ENCODE results near the gene PAK2. TPM values are rescaled to one million over a fixed set of nuclear protein-coding genes. Genes with fewer than 3 reads are reported as not detected.
"Not testable (repeated sequence)": the region's sequence is repeated elsewhere in the genome, so short reads cannot be mapped to it uniquely, and the experiment has no call there.

The PAK2 gene
- total RNA-seq, 1 donor from 2014 or later, result 99.6 TPM

DNA sequence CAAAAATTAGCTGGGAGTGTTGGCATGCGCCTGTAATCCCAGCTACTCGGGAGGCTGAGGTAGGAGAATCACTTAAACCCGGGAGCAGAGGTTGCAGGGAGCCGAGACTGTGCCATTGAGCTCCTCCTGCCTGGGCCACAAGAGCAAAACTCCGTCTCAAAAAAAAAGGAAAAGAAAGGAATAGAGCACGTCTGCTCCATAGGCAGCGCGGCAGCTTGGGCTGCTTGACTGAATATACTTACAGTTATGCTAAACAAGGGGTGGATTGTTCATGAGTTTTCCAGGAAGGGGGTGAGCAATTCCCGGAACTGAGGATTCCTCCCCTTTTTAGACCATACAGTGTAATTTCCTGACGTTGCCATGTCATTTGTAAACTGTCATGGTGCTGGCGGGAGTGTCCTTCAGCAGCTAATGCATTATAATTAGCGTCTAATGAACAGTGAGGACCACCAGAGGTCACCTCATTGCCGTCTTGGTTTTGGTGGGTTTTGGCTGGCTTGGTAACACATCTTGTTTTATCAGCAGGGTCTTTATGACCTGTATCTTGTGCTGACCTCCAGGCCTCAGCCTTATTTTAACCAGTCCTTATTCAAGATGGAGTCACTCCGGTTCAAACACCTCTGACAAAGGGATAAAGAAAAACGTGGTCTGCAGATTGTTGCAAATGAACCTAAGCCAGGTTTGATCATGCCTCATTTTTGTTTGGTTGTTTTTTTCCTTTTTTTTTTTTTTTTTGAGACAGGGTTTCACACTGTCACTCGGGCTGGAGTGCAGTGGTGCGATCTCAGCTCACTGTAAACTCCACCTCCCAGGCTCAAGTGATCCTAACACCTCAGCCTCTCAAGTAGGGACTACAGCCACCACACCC is 103.1 kb downstream of the PAK2 start:
- intact Hi-C loops (cut with micrococcal nuclease), result no loop called here

DNA sequence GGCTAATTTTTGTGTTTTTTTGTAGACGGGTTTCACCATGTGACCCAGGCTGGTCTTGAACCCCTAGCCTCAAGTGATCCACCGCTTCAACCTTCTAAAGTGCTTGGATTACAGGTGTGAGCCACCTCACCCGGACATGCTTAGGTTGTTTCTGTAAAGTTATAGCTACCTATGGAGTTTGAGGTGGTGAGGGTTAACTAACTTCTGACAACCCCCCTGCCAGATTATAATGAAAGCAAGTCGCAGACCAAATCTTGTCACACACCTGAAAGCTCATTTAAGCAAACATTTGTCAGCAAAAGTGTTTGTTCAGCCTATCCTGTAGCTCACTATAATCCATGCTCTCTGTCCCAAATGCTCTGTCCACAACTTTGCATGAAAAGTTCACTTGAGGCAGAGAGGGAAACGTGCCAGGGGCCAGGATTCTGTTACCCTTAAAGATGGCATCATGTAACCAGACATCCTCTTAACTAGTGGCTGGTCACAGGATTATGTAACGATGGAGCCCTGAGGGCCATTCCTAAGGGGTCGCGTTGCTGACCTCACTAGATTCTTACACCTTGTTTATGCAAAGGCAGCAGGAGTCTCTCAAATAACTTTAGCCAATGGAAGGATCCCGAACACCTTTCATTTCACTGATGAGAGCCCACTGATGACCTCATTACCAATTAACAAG is 103.9 kb downstream of the PAK2 start:
- intact Hi-C loops (cut with micrococcal nuclease), result no loop called here

DNA sequence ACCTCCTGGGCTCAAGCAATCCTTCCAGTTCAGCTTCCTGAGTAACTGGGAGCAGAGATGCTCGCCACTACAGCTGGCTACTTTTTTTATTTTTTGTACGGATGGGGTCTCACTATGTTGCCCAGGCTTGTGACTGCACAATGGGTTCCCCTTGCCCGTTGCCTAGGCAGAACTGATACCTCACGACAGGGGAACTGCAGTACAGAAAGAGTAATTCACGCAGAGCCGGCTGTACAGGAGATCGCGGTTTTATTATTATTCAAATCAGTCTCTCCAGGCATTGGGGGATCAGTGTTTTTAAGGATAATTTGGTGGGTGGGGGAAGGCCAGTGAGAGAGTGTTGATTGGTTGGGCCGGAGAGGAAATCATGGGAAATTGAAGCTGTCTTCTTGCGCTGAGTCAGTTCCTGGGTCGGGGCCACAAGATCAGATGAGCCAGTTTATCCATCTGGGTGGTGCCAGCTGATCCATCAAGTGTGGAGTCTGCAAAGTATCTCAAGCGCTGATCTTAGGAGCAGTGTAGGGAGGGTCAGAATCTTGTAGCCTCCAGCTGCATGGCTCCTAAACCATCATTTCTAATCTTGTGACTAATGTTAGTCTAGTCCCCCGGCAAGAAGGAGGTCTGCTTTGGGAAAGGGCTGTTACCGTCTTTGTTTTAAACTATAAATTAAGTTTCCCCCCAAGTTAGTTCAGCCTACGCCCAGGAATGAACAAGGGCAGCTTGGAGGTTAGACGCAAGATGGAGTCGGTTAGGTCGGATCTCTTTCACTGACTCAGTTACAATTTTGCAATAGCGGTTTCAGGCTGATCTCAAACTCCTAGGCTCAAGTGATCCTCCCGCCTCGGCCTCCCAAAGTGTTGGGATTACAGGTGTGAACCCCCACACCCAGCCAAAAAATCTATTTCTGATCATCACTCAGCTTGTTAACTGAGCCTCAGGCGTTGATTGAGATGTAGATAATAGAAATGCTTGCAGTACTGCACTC is 104.9 kb downstream of the PAK2 start:
- intact Hi-C loops (cut with micrococcal nuclease), result not testable (repeated sequence)

DNA sequence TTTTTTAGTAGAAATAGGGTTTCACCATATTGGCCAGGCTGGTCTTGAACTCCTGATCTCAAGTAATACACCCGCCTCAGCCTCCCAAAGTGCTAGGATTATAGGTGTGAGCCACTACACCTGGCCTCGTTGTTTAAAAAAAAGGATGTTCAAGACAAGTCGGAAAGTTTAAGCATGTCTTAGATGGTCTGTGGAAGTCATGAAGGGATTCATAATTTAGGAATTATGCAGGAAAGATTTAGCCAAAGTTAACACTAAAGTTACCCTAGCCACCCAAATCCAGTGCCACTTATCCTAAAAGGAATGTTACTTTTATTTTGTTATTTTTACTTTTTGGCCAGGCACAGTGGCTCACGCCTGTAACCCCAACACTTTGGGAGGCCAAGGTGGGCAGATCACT is 108.7 kb downstream of the PAK2 start:
- intact Hi-C loops (cut with micrococcal nuclease), result not testable (repeated sequence)

DNA sequence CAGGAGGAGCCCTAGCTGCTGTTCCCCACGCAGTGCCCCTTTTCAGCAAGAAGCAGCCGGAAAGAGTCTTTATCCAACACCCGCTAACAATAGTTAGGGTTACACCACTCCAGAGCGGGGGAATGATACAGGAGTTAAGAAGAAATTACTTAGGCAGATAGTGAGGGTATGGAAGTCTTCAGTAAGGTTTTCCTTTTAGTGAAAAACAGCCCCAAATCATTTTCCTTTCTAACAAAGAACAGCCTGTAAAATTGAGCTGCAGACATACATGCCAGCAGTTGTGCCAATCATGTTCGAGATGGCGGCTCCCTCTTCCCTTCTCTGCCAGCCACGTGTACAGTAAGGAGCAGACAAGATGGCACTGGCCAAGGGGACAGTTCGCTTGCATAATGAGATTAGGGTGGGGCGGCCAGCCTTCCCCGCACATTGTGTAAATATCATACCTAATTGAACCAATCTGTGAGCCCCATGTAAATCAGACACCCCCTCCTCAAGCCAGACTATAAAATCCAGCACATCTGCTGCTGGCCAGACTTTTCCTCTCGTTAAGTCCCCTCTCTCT is 109.6 kb downstream of the PAK2 start:
- intact Hi-C loops (cut with micrococcal nuclease), result no loop called here

DNA sequence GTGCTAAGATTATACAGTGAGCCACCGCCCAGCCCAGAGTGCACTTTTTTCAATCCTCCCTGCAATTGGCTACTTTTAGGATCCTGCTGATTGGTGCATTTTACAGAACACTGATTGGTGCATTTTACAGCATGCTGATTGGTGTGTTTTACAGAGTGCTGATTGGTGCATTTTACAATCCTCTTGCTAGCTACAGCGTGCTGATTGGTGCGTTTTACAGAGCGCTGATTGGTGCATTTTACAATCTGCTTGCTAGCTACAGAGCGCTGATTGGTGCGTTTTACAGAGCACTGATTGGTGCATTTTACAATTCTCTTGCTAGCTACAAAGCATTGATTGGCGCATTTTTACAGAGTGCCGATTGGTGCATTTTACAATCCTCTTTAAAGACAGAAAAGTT is 123.3 kb downstream of the PAK2 start:
- intact Hi-C loops (cut with micrococcal nuclease), result not testable (repeated sequence)

DNA sequence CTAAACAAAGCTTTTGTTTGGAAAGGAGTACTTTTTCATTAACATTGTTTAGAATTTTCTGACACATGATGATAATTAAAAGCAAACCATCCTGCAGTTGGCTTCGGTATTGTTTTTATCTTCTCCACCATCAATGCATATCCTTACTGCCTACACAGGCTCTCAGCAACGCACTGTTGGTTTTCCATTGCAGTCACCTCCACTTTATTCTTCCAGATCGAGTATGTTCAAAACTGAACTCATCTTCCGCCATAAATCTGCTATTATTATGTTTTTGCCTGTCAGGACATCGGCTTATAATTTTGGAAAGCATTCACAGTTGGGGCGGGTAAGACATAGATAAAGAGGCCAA is 127.5 kb downstream of the PAK2 start:
- intact Hi-C loops (cut with micrococcal nuclease), result loop anchor here (1.0 to 2.0 kb wide), 4 partner anchors 75 to 338 kb away; partner anchors contain the start of genes CEP19, NCBP2, PAK2 and PIGX

DNA sequence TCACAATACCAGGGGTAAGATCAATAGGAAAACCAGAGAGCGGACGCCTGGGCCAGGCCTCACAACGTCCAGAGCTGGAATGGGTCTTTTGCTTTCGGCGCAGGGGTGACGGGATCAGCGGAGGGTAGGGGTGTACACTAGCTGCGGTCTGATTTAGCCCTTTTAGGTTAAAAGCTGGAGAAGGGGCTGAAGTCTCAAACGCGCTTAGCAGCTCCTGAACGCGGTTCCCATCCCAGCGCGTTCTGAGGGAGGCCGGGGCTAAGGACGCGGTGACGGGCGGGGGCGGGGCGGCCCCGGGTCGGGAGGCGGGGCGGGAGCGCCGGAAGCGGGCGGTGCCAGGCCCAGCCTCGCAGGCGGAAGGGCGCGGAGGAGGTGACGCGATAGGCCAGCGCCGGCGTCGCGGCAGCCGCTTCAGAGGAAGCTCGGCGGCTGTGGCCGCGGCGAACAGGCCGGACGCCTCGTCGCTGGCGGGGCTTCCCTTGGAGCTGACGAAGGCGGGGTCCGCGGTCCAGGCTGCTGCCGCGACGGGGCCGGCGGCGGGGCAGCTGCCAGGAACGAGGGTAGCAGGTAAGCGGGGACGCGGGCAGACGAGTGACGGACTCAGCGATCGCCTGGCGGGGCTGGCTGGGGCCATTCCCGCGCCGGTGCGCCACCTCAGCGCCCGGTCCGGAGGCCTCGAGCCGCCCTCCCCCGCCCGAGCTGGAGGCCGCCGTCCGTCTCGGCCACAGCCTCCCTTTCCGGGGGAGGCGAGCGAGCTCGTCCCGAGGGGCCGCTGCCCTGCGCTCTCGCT is 128.0 kb downstream of the PAK2 start, which contains the start of gene SENP5:
Gene SENP5, plus strand, starts transcription at position 414 of the 790 bp plus-strand sequence. CDS start 17,262 bp downstream, outside the sequence.
- intact Hi-C loops (cut with micrococcal nuclease), result loop anchor here (1.0 to 2.0 kb wide), 4 partner anchors 75 to 339 kb away; partner anchors contain the start of genes CEP19, NCBP2, PAK2 and PIGX

DNA sequence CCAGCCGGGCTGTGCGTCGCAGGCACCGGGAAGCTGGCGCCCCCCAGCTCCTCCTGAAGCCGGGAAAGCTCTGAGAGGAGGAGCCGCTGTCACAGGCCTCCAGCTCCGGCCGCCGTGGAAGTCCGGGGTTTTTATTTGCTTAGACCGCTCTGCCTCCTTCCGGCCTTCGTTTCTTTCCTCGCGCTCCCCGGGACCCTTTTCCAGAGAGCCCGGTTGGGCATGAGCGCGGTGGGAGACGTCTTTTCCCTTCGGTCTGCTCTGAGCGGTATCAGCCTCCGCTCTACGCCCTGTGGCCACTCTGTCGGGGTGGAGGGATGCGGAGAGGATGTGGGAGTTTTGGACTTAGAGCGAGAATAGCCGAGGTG is 128.6 kb downstream of the PAK2 start:
- intact Hi-C loops (cut with micrococcal nuclease), result no loop called here

DNA sequence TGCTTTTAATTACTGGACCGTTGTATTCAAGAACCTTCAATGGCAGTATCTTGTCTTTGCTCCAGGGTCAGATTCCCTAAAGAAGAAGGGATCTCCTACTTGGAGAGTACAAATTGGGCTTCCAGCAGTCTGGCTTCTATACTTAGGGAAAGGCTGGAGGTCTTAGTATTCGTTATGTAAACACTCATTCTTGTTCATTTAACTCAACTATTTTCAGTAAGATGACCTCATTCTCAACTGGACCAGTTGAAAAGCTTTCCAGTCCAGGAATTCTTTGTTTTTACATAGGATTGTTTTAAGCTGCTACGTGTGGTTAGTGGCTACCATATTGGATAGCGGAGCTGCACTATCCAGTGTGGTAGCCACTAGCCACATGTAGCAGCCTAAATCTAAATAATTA is 132.7 kb downstream of the PAK2 start:
- intact Hi-C loops (cut with micrococcal nuclease), result no loop called here

DNA sequence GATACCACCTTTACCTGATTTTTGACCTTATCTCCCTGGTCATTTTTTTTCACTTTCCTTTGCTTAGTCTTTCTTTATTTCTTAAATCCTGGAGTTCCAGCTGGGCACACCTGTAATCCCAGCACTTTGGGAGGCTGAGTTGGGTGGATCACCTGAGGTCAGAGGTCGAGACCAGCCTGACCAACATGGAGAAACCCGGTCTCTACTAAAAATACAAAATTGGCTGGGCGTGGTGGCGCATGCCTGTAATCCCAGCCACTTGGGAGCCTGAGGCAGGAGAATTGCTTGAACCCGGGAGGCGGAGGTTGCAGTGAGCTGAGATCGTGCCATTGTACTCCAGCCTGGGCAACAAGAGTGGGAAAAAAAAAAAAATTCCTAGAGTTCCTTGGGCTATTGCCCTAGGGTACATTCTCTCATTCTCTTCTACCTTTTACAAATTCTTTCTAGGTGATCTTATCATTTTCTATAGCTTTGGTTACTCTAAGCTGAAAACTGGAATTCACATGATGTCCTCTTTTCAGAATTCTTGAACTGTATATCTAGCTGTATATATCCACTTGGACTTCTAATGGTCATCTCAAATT is 134.9 kb downstream of the PAK2 start:
- intact Hi-C loops (cut with micrococcal nuclease), result not testable (repeated sequence)

DNA sequence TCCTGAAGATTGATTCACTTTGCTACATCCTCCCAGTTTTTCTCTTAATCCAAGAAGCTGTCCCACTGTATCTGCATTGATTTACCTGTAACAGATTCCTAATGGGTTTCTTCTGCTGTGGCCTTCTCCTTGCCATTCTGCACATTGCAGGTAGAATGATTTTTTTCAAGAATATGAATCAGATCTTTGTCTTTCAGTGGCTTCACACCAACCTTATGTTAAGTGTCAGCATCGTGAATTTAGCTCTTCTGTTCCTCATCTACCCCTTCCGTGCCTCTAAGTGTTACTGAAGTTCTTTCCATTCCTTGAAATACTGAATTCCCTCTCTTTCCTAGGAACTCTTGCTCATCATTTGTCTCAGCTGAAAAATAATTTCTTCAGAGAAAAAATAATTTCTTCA is 135.6 kb downstream of the PAK2 start:
- intact Hi-C loops (cut with micrococcal nuclease), result no loop called here

Other genes with a start within 250 kb of the PAK2 start
- 40.9 and 42.3 TPM in 2 replicates for gene RNF168, start 236.1 kb upstream of the PAK2 start, total RNA-seq
- gene SMCO1, start 224.5 kb upstream of the PAK2 start, total RNA-seq, result not detected in 2 replicates
- 23.6 and 27.2 TPM in 2 replicates for gene WDR53, start 171.3 kb upstream of the PAK2 start, total RNA-seq
- gene FBXO45, start 171.2 kb upstream of the PAK2 start, total RNA-seq, result 17.9 and 19.4 TPM in 2 replicates
- gene NRROS, start 100.2 kb upstream of the PAK2 start, total RNA-seq, result 85.8 and 87.2 TPM in 2 replicates
- gene CEP19, start 27.6 kb upstream of the PAK2 start, total RNA-seq, result 5.8 and 7.6 TPM in 2 replicates
- gene PIGX, start 27.5 kb upstream of the PAK2 start, total RNA-seq, result 61.6 and 66.9 TPM in 2 replicates
- 41.1 and 42.9 TPM in 2 replicates for gene SENP5, start 128.1 kb downstream of the PAK2 start, total RNA-seq
- 64.3 and 65.0 TPM in 2 replicates for gene NCBP2, start 202.7 kb downstream of the PAK2 start, total RNA-seq
- gene PIGZ, start 229.0 kb downstream of the PAK2 start, total RNA-seq, result 3.1 and 3.3 TPM in 2 replicates